WTC11 (cell line): Measurements from ENCODE around the gene CHRM2. TPM values are rescaled to one million over a fixed set of nuclear protein-coding genes. Genes with fewer than 3 reads are reported as not detected.

ENCODE experiments used
- ATAC-seq: fragments of 200-7000 bp; cut with Tn5 transposase; 2 replicates; pipeline ENCODE4 v1.10.0; 2021; ENCODE audit warnings: mild to moderate bottlenecking, moderate library complexity
- CTCF ChIA-PET: fragments of 300-600 bp; sonication (Branson Sonifier 250); formaldehyde crosslinking; loops from one replicate; lab custom pipeline; 2021; ENCODE audit warnings: antibody characterized with exemption; lab: Charles Lee
- POLR2A ChIA-PET: fragments of 350-600 bp; sonication (Branson Sonifier 250); formaldehyde crosslinking; loops from one replicate; lab custom pipeline; 2021; ENCODE audit warnings: antibody characterized with exemption; lab: Charles Lee
- DNase-seq: peaks from one replicate; pipeline ENCODE4 v3.0.0; 2021; ENCODE audit warnings: low spot score
- H3K27ac Mint-ChIP-seq: 2 replicates; pipeline ENCODE4 v1.8.0; 2021; ENCODE audit warnings: mixed read lengths
- H3K27me3 Mint-ChIP-seq: 2 replicates; pipeline ENCODE4 v1.8.0; 2021; ENCODE audit warnings: low read depth, mild to moderate bottlenecking, moderate library complexity, mixed read lengths
- H3K36me3 Mint-ChIP-seq: 2 replicates; pipeline ENCODE4 v1.8.0; 2021; ENCODE audit warnings: mixed read lengths
- H3K4me1 Mint-ChIP-seq: 2 replicates; pipeline ENCODE4 v1.8.0; 2022; ENCODE audit warnings: mixed read lengths
- H3K4me3 Mint-ChIP-seq: 2 replicates; pipeline ENCODE4 v1.8.0; 2021; ENCODE audit warnings: mild to moderate bottlenecking, moderate library complexity, mixed read lengths
- H3K9me3 Mint-ChIP-seq: 2 replicates; pipeline ENCODE4 v1.8.0; 2021; ENCODE audit warnings: mixed read lengths
- ARID4B ChIP-seq: sonication (generic); formaldehyde crosslinking; IDR thresholded peaks from 2 replicates; pipeline ENCODE4 v1.8.0; 2023; ENCODE audit warnings: missing genetic modification reagents, mild to moderate bottlenecking, borderline replicate concordance
- ATF1 ChIP-seq: sonication (generic); formaldehyde crosslinking; IDR thresholded peaks from 2 replicates; pipeline ENCODE4 v1.8.1; 2023; ENCODE audit warnings: mild to moderate bottlenecking, moderate library complexity, missing genetic modification reagents
- CDX4 ChIP-seq: fragments of 250-450 bp; sonication (Bioruptor Pico); IDR thresholded peaks from 2 replicates; pipeline ENCODE4 v1.9.0; 2021; ENCODE audit warnings: moderate library complexity, mild to moderate bottlenecking, inconsistent platforms, borderline replicate concordance
- CREM ChIP-seq: sonication (generic); formaldehyde crosslinking; IDR thresholded peaks from 2 replicates; pipeline ENCODE4 v1.8.1; 2022; ENCODE audit warnings: mild to moderate bottlenecking, missing genetic modification reagents, moderate library complexity
- ETV6 ChIP-seq: sonication (generic); formaldehyde crosslinking; IDR thresholded peaks from 2 replicates; pipeline ENCODE4 v1.8.1; 2022; ENCODE audit warnings: mild to moderate bottlenecking, missing genetic modification reagents
- FOXJ3 ChIP-seq: sonication (generic); formaldehyde crosslinking; IDR thresholded peaks from 2 replicates; pipeline ENCODE4 v1.9.0; 2021; ENCODE audit warnings: missing genetic modification reagents, mild to moderate bottlenecking, borderline replicate concordance
- MLX ChIP-seq: sonication (generic); formaldehyde crosslinking; IDR thresholded peaks from 2 replicates; pipeline ENCODE4 v1.8.1; 2023; ENCODE audit warnings: mild to moderate bottlenecking, missing genetic modification reagents, moderate library complexity
- NFATC4 ChIP-seq: fragments of 250-450 bp; sonication (Bioruptor Pico); IDR thresholded peaks from 2 replicates; pipeline ENCODE4 v1.9.0; 2021; ENCODE audit warnings: mild to moderate bottlenecking
- NR1H2 ChIP-seq: sonication (generic); formaldehyde crosslinking; IDR thresholded peaks from 2 replicates; pipeline ENCODE4 v1.9.0; 2021; ENCODE audit warnings: mild to moderate bottlenecking, moderate library complexity, missing genetic modification reagents
- OVOL2 ChIP-seq: fragments of 250-450 bp; sonication (Bioruptor Pico); IDR thresholded peaks from 2 replicates; pipeline ENCODE4 v1.9.0; 2021; ENCODE audit warnings: mild to moderate bottlenecking, borderline replicate concordance
- SMAD3 ChIP-seq: sonication (generic); formaldehyde crosslinking; IDR thresholded peaks from 2 replicates; pipeline ENCODE4 v1.8.0; 2022; ENCODE audit warnings: missing genetic modification reagents, mild to moderate bottlenecking, borderline replicate concordance
- TEAD4 ChIP-seq: sonication (generic); formaldehyde crosslinking; IDR thresholded peaks from 2 replicates; pipeline ENCODE4 v1.8.0; 2022; ENCODE audit warnings: mild to moderate bottlenecking, missing genetic modification reagents
- TP53 ChIP-seq: sonication (generic); formaldehyde crosslinking; IDR thresholded peaks from 2 replicates; pipeline ENCODE4 v1.8.1; 2023; ENCODE audit warnings: mild to moderate bottlenecking, missing genetic modification reagents
- USF2 ChIP-seq: sonication (generic); formaldehyde crosslinking; IDR thresholded peaks from 2 replicates; pipeline ENCODE4 v1.8.1; 2023; ENCODE audit warnings: mild to moderate bottlenecking, missing genetic modification reagents, moderate library complexity
- ZBTB43 ChIP-seq: sonication (generic); formaldehyde crosslinking; IDR thresholded peaks from 2 replicates; pipeline ENCODE4 v1.8.1; 2023; ENCODE audit warnings: mild to moderate bottlenecking, missing genetic modification reagents
- ZNF232 ChIP-seq: sonication (generic); formaldehyde crosslinking; IDR thresholded peaks from 2 replicates; pipeline ENCODE4 v1.8.0; 2022; ENCODE audit warnings: mild to moderate bottlenecking, missing genetic modification reagents
- ZNF281 ChIP-seq: sonication (generic); formaldehyde crosslinking; IDR thresholded peaks from 2 replicates; pipeline ENCODE4 v1.8.0; 2023; ENCODE audit warnings: mild to moderate bottlenecking, missing genetic modification reagents
- ZNF416 ChIP-seq: fragments of 250-450 bp; sonication (Bioruptor Pico); IDR thresholded peaks from 2 replicates; pipeline ENCODE4 v1.9.0; 2021; ENCODE audit warnings: mild to moderate bottlenecking, inconsistent platforms
- ZNF423 ChIP-seq: fragments of 250-450 bp; sonication (Bioruptor Pico); IDR thresholded peaks from 2 replicates; pipeline ENCODE4 v2.1.2; 2022; ENCODE audit warnings: mild to moderate bottlenecking, moderate library complexity
- total RNA-seq: library from RNA; stranded (reverse); gene quantifications from 3 replicates; pipeline ENCODE4 v1.2.3, GENCODE V29; 2021
- TF ChIP-seq, protein P1 (sequence below): sonication (generic); formaldehyde crosslinking; IDR thresholded peaks from 2 replicates; pipeline ENCODE4 v1.8.1; 2022; ENCODE audit warnings: mild to moderate bottlenecking, missing genetic modification reagents, moderate library complexity, borderline replicate concordance
- TF ChIP-seq, protein P2 (sequence below): sonication (generic); formaldehyde crosslinking; IDR thresholded peaks from 2 replicates; pipeline ENCODE4 v1.8.0; 2023; ENCODE audit warnings: missing genetic modification reagents
- TF ChIP-seq, protein P3 (sequence below): fragments of 250-450 bp; sonication (Bioruptor Pico); IDR thresholded peaks from 2 replicates; pipeline ENCODE4 v1.8.0; 2021; ENCODE audit warnings: mild to moderate bottlenecking

Gene CHRM2
- total RNA-seq, 1 experiment from 2014 or later = 0.15 TPM

DNA sequence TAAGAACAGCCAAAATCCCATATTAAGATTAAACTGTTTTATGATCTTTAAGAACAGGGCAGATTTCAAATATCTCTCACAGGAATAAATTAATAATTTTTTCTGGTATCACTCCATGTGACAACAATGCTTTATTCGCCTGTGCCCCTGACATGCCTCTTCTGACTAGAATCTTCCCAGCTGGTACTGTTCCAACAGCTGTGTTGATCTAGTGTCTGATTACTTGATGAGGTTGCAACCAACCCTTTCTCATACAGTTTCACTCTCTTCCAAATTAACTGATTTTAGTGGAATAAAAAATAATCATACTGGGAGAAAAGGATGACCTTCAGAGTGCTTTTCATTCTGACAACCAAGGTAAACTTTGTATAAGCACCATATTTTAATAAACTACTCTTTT, 151.9 kb downstream of the CHRM2 start (continued):
- TF ChIP-seq ZNF281 (CRISPR knock-in tag) (no peak), ZNF416 (CRISPR knock-in tag) (no peak), ZNF232 (CRISPR knock-in tag) (no peak), ZNF423 (CRISPR knock-in tag) (no peak), OVOL2 (CRISPR knock-in tag) (no peak)

DNA sequence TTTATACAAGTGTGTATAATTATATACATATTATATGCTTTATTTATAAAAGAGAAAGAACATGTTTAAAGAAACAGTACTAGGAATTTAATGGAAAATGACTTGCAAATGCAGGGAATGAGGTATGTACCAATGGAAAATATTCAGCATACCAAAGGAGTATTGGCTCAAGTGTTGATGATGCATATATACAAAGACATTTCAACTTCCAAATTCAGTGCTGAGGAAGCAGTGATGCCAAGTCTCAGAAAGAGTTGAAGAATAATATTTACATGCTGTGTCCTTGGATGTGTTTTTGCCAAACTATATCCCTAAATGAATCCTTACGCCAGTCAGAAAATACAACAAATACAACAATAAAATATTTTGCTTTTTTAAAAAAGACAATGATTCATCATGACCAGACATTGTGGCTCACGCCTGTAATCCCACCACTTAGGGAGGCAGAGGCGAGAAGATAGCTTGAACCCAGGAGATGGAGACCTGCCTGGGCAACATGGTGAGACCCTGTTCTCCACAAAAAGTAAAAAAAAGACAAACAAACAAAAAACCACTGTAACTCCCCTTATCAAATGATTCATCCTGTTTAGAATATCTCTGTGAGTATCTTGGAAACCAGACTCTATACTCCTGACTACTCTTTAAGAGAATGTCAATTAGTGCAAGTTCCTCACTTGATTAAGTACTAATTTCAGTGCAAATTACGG, 157.2 kb downstream of the CHRM2 start:
- ATAC-seq (no peak), DNase-seq (no peak)
- Mint-ChIP-seq H3K4me1 (no peaks in the 10 kb centered on the region), H3K27me3 (no peaks in the 10 kb centered on the region), H3K27ac (no peak overlapping the region), H3K9me3 (peaks cover 6% of the 10 kb centered on the region), H3K36me3 (no peaks in the 10 kb centered on the region), H3K4me3 (no peak overlapping the region)
- ChIA-PET CTCF (no interaction called here), POLR2A (no interaction called here)
- TF ChIP-seq CDX4 = no peak
- TF ChIP-seq, protein P1, sequence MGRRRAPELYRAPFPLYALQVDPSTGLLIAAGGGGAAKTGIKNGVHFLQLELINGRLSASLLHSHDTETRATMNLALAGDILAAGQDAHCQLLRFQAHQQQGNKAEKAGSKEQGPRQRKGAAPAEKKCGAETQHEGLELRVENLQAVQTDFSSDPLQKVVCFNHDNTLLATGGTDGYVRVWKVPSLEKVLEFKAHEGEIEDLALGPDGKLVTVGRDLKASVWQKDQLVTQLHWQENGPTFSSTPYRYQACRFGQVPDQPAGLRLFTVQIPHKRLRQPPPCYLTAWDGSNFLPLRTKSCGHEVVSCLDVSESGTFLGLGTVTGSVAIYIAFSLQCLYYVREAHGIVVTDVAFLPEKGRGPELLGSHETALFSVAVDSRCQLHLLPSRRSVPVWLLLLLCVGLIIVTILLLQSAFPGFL (CRISPR knock-in tag) = no peak
- TF ChIP-seq FOXJ3 (CRISPR knock-in tag) = no peak
- no peak for TF ChIP-seq NR1H2 (CRISPR knock-in tag)
- TF ChIP-seq MLX (CRISPR knock-in tag) = no peak
- no peak for TF ChIP-seq TEAD4 (CRISPR knock-in tag)
- no peak for TF ChIP-seq USF2 (CRISPR knock-in tag)
- TF ChIP-seq ATF1 (CRISPR knock-in tag) = no peak
- TF ChIP-seq TP53 (CRISPR knock-in tag) = no peak
- no peak for TF ChIP-seq CREM (CRISPR knock-in tag)
- TF ChIP-seq ZBTB43 = no peak
- no peak for TF ChIP-seq NFATC4
- TF ChIP-seq ARID4B (CRISPR knock-in tag) = no peak
- TF ChIP-seq, protein P2, sequence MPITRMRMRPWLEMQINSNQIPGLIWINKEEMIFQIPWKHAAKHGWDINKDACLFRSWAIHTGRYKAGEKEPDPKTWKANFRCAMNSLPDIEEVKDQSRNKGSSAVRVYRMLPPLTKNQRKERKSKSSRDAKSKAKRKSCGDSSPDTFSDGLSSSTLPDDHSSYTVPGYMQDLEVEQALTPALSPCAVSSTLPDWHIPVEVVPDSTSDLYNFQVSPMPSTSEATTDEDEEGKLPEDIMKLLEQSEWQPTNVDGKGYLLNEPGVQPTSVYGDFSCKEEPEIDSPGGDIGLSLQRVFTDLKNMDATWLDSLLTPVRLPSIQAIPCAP (CRISPR knock-in tag) = no peak
- no peak for TF ChIP-seq SMAD3
- TF ChIP-seq ETV6 (CRISPR knock-in tag) = no peak
- TF ChIP-seq, protein P3, sequence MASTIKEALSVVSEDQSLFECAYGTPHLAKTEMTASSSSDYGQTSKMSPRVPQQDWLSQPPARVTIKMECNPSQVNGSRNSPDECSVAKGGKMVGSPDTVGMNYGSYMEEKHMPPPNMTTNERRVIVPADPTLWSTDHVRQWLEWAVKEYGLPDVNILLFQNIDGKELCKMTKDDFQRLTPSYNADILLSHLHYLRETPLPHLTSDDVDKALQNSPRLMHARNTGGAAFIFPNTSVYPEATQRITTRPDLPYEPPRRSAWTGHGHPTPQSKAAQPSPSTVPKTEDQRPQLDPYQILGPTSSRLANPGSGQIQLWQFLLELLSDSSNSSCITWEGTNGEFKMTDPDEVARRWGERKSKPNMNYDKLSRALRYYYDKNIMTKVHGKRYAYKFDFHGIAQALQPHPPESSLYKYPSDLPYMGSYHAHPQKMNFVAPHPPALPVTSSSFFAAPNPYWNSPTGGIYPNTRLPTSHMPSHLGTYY (CRISPR knock-in tag) = no peak
